Cardiac septum (tissue), 1 donor: ENCODE measurements around the gene GPR132. TPM values are rescaled to one million over a fixed set of nuclear protein-coding genes. Genes with fewer than 3 reads are reported as not detected.

Experiments
- DNase-seq: peaks from one replicate; pipeline ENCODE4 v3.0.0-alpha.2; 2020; ENCODE audit warnings: low spot score
- intact Hi-C: fragments of 100-400 bp; cut with DNase I; formaldehyde crosslinking; loops from one replicate; pipeline ENCODE4 v1.14.0; 2022
- total RNA-seq: library from RNA; stranded (reverse); fragmentation: NEBNext Ultra II Directional; extraction: Animal tissue kit (Norgen Biotek cat#: 25700); gene quantifications from one replicate; pipeline ENCODE4 v1.2.1, GENCODE V29; 2021
- donor health status: DM: no; HTN: no; CAD: no.

The GPR132 gene
- total RNA-seq, 1 donor from 2014 or later: 0.73 TPM

DNA sequence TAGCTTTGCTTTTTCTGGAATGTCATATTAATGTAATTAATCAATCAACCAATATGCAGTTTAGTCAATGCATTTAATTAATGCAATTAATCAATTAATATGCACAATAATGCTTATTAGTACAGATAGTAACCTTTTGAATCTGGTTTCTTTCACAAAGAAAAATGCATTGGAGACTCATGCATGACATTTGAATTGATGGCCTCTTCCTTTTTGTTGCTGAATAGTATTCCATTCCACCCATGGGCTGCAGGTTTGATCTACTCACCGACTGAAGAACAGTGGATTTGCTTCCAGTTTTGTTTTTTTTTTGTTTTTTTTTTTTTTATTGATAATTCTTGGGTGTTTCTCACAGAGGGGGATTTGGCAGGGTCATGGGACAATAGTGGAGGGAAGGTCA is 13.1 kb upstream of the GPR132 start:
- no peak for DNase-seq
- intact Hi-C loops: no loop called here

DNA sequence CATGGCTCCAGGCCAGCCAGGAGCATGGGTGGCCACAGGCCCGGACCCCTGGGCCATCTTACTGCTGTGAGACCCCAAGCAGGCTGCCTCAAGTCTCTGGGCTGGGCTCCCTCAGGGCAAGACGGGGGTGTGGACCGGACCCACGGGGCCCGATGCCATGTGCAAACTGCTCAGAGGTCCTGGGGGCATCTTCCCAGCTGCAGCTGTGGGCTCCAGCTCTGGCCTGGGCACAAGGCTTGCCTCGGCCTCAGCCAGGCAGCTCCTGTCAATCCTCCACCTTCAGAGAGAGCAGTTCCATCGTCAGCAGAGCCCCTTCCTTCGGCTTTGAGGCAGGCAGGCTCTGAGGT is 12.4 kb upstream of the GPR132 start:
- DNase-seq: no peak
- intact Hi-C loops: no loop called here

DNA sequence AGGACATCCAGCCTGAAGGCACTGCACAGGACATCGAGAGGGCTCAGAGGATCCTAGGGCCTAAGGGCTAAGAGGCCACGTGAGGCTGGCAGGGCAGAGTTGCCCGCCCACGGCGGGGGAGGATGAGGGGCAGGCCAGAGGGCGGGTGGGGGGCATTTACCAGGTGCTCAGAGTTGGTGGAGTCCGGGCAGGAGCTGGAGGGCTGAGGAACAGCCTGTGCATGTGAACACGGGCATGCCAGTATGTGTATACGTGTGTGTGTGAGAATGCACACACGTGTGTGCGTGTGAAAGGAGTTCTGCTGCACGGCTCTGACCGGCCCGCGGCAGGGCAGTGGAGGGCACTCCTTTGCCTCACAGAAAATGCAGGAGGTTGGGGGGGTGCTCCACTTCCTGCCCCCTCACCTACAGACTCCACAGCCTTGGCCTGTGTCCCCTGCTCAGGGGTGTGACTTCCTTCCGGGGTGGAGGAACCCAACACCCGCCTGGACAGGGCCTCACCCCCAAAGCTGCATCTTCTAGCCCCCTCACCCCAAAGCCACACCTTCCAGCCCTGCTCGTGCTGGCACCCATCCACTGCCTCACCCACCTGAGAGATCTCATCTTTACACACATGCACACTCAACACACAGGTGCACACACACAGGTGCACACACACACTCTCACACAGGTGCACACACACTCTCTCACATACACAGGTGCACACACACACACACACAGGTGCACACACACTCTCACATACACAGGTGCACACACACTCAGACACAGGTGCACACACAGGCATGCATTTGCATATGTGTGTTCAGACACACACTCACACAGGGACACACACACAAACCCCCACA is 11.8 kb upstream of the GPR132 start:
- intact Hi-C loops: no loop called here
- no peak for DNase-seq

DNA sequence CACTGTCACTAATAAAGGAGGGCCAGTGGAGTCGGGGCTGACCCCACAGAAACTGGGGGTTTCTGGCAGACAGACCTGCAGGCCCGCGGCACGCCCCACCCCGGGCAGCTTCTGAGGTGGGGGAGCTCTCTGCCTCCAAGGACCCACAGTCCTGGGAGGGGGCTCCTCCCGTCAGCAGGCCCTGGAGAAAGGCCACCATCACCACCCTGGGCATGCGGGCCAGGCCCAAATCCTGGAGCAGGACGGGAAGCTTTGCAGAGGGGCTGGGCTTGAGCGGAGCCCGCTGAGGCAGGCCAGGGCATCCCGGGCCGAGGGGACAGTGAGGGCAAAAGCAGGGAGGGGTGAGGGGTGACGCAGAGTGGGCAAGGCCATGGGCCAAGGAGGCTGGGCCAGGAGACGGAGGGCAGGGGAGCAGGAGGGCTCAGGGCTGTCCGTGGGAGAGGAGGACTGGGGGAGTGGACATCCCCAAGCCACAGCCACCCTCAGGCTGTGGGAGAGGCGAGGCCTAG is 11.1 kb upstream of the GPR132 start:
- DNase-seq: no peak
- intact Hi-C loops: no loop called here

DNA sequence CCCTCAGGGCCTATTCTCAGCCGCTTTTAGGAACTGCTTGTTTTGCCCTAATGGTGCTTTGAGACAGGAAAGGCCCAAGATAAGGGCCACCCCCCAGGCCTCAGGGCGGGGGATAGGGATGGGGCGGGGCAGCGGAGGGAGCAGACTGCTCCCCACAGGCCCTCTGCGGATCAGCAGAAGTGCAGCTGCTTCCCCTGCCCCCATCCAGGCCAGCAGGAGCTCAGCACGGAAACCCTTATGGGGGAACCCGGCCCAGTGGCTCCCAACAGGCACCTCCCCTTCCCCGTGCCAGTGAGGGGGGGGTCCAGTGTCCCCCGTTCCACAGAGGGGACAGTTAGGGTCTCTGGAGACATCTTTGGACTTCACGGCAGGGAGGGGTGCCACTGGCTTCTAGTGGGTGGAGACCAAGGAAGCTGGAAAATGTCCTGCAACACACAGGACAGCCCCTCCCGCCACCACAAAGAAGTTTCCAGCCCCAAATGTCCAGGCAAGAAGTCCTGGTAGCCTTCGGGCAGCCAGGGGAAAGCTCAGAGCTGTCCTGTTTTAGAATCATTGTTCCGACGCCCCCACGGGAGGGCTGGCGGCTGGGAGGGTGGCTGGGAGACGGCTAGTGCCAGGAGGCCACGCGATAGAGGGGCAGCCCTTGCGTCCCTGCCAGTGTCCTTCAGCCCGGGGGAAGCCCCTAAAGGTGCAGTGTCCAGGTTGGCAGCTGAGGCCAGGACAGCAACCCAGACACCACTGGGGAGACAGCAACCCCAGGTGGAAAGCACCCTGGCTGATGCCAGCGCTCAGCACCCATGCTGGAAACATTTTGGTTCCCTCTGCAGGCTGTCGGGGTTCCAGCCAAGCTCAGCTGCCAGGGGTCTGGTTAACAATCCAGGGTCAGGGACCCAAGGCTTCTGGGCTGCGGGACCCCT is 10.4 kb upstream of the GPR132 start:
- intact Hi-C loops: no loop called here
- no peak for DNase-seq

- intact Hi-C loops: no loop called here
Measured at GRCh38 chr14:105074601-105075053, 9.4 kb upstream of the GPR132 start.

DNA sequence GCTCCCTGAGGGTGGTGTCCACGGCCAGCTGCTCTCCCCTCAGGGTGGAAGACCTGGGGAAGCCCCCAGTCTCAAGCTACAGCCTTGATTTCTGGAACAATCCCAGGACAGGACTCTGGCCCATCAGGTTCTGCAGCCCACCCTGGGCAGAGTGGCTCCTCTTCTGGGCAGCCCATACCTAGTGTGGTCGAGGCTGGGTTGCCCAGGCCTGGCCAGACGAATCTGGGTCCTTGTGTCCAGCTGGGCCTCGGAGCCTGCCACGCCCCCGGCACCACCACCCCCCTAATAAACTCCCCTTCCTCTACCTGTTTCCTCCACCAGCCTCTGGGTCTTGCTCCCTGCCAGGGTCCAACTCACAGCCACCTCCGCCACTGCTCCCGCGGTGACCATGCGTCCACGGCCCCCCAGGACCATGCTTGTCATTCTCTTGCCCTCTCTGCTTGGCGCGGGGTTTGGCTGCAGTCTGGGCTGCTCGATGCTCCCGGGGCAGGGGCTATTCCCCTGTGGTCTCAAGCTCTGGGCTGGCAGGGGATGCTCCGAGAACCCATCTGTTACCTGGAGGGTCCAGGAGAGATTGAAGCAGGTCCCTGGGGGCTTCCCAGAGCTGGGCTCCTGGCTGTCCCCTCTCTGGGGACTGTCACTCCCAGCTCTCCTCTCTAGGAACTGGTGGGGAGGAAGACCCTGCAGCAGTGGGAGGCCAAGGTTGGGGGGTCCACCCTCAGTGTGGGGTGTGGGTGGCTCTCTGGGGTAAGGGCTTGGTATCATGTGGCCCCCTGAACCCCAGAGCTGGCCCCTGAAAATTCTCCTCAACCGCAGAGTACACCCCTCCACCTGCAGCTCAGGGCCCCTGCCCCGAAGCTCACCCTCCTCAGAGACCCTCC is 8.7 kb upstream of the GPR132 start:
- intact Hi-C loops: no loop called here
- DNase-seq: no peak

More at GRCh38 chr14:105074601-105075053, 9.4 kb upstream of the GPR132 start:
- DNase-seq: no peak

DNA sequence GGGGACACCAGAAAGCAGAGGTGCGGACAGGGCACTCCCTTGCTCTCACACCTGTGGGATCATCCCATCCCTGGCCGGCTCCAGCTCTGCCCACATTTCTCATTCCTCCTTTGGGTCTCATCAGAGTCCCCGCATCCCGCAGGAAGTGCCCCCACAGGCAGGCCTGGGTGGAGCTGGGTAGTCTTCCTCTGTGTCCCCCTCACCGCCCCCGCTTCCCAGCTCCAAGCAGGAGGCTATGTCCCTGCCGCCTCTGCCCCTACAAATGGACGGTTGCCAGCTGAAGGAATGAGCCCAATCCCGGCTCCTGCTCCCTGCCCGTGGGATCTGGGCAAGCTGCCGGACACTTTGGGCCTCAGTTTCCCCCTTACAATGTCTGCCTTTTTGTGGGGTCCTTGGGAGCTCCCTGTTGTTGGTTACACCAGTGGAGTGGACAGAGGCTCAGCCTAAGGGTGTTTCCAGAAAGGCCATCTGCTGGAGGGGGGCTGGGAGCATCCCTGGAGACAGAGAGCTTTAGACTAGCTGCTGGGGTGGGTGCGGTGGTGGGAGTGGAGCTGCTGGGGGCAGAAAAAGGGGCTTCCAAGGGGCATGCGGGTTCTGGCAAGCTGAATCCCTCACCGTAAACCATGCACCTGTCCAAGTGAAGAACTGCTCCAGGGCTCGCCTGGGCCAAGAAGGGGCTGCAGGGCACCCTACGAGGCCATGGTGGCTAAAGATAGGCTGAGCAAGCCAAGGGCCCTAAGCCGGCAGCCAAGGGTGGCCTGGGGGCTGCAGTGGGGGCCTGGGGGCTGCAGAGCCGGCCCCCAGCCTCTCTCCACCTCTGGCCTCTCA is 7.9 kb upstream of the GPR132 start:
- no peak for DNase-seq
- intact Hi-C loops: no loop called here

- DNase-seq: no peak
- intact Hi-C loops: no loop called here
Measured at GRCh38 chr14:105072381-105072861, 7.2 kb upstream of the GPR132 start.

DNA sequence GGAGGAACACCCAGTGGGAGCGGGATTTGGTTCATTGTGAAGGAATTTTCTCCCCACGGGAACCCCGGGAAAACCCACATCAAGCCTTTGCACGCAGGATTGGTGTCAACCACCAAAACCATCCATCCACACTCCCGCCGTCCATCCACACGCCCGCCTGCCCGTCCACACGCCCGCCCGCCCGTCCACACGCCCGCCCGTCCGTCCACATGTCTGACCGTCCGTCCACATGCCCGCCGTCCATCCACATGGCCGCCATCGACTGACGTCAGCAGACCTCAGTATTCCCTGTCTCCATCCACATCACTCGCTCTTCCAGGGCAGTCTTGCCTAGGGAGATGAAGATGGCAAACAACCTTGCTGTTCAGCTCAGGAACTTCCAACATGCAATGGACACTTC is 6.7 kb upstream of the GPR132 start:
- no peak for DNase-seq
- intact Hi-C loops: no loop called here

- intact Hi-C loops: no loop called here
Measured at GRCh38 chr14:105071326-105071725, 6.1 kb upstream of the GPR132 start.

GRCh38 chr14:105070760-105071137 is 5.5 kb upstream of the GPR132 start:
- DNase-seq: no peak
- intact Hi-C loops: no loop called here

More at GRCh38 chr14:105071326-105071725, 6.1 kb upstream of the GPR132 start:
- DNase-seq: no peak

DNA sequence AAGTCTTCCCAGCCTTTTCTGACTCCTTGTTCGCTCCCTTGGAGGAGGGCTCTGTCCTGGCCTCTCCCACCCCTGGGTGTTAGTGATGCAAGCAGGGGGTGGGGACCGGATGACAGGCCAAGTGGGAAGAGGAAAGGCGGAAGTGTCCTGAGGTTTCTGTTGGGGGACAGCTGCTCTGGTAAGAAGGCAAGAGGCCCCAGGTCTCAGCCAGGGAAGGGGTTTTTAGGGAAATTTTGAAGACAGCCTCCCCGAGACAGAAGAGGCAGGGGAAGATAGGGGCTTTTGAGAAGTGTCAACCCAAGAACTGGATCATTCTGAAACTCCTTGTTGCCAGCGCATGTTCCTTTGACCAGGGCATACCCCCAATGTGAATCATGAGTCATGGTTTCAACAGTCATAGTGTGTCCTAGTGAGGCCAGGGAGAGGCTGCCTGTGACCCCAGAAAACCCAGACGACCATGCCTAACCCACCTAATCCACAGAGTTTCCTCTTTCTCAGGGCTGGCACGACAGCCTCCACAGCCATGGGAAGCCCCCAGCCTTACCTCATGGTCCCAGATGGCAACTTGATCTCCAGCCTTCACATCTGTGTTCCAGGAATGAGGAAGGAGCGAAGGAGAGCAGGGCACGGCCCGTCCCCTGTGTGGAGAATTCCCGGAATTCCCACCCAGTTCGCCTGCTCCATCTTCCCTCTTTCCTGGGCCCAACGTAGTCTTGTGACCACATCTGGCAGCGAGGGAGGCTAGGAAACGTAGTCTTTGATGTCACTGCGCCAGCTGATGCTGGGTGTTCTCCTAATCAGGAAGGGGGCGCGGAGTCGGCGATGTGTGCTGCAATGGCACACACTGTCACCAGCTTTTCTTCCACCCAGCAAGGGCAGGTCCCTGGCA is 4.9 kb upstream of the GPR132 start:
- intact Hi-C loops: no loop called here
- no peak for DNase-seq

- no peak for DNase-seq
- intact Hi-C loops: no loop called here
Measured at GRCh38 chr14:105069522-105069870, 4.3 kb upstream of the GPR132 start.

DNA sequence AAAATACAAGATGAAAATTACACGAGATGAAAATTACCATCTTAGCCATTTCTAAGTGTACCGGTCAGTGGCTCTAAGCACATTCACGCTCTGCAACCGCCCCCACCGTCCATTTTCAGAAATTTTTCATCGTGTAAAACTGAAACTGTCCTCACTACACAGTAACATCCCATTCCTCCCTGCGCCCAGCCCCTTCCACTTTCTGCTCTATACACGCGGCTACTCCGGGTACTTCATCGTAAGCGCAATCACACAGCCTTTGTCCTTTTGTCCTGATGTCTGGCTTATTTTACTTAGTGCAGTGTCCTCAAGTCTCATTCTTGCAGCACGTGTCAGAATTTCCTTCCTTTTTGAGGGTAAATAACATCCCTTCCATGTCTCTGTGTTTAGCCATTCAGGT is 3.6 kb upstream of the GPR132 start:
- intact Hi-C loops: no loop called here
- DNase-seq: no peak

DNA sequence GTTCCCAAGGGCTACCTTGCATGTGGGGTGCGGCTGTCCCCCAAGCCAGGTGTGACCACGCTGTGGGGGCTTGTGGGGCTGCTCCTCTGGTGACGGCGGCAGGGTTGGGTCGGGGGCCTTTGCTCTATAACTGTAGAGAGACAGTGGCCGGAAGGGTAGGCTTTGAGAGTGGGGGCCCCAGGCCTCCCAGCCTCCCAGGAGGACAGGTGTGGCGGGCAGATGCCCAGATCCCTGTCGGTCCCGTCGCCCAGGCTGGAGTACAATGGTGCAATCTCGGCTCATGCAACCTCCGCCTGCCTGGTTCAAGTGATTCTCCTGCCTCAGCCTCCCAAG is 2.7 kb upstream of the GPR132 start:
- DNase-seq: no peak
- intact Hi-C loops: no loop called here

GRCh38 chr14:105067140-105067968 is 2.1 kb upstream of the GPR132 start:
- intact Hi-C loops: no loop called here
- DNase-seq: no peak
